ENCODE data around the gene TMEM134. TPM values are rescaled to one million over a fixed set of nuclear protein-coding genes. Genes with fewer than 3 reads are reported as not detected.

Gene TMEM134
- total and polyA plus RNA-seq, 10 of the 15 experiments (the other 5 are each of a cell fraction or from before 2014, with no cell fraction given): 1.6 to 93.8 (median 27.8) TPM

DNA sequence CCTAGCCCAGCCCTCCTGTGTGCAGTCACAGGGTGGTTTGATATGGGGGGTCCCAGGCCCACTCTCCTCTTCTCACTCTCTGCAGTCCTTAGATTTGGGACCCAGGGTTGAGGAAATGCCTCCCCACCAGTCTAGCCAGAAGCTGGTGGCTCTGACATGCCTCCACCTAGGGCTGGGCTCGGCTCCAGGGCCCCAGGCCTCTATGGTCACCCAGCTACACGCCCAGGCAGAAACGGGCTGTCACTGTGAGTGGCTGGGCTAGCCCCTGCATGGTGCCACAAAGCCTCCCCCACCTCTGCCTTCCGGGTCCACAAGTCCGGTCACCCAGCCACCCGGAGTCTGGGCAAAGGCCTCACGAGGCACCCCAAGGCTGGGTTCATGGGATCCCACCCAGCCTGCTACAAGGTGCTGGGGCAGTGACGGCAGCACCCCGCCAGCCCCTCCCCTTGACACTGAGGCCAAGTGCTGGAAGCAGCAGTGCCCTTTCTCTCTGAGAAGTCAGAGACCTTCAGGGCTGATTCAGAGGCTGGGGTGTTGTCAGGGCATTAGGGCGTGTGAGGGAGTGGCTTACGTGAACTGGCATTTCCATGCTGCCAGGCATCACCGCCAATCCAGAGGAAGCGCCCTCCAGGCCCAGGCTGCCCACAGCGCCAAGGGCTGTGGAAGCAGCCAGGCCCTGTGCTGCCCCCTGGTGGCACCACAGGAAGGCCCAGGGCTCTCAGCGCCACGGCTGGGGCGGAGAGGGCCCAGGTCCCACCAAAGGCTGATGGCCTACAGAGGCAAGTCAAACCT is 36.8 kb upstream of the TMEM134 start (continued):
- TF ChIP-seq, protein P1, sequence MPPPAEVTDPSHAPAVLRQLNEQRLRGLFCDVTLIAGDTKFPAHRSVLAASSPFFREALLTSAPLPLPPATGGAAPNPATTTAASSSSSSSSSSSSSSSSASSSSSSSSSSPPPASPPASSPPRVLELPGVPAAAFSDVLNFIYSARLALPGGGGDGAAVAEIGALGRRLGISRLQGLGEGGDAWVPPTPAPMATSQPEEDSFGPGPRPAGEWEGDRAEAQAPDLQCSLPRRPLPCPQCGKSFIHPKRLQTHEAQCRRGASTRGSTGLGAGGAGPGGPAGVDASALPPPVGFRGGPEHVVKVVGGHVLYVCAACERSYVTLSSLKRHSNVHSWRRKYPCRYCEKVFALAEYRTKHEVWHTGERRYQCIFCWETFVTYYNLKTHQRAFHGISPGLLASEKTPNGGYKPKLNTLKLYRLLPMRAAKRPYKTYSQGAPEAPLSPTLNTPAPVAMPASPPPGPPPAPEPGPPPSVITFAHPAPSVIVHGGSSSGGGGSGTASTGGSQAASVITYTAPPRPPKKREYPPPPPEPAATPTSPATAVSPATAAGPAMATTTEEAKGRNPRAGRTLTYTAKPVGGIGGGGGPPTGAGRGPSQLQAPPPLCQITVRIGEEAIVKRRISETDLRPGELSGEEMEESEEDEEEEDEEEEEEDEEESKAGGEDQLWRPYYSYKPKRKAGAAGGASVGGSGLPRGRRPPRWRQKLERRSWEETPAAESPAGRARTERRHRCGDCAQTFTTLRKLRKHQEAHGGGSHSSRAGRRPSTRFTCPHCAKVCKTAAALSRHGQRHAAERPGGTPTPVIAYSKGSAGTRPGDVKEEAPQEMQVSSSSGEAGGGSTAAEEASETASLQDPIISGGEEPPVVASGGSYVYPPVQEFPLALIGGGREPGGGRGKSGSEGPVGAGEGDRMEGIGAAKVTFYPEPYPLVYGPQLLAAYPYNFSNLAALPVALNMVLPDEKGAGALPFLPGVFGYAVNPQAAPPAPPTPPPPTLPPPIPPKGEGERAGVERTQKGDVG (CRISPR knock-in tag; IDR thresholded peaks at IDR 0.05): no peak
- TF ChIP-seq, protein P2, sequence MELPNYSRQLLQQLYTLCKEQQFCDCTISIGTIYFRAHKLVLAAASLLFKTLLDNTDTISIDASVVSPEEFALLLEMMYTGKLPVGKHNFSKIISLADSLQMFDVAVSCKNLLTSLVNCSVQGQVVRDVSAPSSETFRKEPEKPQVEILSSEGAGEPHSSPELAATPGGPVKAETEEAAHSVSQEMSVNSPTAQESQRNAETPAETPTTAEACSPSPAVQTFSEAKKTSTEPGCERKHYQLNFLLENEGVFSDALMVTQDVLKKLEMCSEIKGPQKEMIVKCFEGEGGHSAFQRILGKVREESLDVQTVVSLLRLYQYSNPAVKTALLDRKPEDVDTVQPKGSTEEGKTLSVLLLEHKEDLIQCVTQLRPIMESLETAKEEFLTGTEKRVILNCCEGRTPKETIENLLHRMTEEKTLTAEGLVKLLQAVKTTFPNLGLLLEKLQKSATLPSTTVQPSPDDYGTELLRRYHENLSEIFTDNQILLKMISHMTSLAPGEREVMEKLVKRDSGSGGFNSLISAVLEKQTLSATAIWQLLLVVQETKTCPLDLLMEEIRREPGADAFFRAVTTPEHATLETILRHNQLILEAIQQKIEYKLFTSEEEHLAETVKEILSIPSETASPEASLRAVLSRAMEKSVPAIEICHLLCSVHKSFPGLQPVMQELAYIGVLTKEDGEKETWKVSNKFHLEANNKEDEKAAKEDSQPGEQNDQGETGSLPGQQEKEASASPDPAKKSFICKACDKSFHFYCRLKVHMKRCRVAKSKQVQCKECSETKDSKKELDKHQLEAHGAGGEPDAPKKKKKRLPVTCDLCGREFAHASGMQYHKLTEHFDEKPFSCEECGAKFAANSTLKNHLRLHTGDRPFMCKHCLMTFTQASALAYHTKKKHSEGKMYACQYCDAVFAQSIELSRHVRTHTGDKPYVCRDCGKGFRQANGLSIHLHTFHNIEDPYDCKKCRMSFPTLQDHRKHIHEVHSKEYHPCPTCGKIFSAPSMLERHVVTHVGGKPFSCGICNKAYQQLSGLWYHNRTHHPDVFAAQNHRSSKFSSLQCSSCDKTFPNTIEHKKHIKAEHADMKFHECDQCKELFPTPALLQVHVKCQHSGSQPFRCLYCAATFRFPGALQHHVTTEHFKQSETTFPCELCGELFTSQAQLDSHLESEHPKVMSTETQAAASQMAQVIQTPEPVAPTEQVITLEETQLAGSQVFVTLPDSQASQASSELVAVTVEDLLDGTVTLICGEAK (IDR thresholded peaks at IDR 0.05; ENCODE audit: borderline replicate concordance): no peak
- TF ChIP-seq, protein P3, sequence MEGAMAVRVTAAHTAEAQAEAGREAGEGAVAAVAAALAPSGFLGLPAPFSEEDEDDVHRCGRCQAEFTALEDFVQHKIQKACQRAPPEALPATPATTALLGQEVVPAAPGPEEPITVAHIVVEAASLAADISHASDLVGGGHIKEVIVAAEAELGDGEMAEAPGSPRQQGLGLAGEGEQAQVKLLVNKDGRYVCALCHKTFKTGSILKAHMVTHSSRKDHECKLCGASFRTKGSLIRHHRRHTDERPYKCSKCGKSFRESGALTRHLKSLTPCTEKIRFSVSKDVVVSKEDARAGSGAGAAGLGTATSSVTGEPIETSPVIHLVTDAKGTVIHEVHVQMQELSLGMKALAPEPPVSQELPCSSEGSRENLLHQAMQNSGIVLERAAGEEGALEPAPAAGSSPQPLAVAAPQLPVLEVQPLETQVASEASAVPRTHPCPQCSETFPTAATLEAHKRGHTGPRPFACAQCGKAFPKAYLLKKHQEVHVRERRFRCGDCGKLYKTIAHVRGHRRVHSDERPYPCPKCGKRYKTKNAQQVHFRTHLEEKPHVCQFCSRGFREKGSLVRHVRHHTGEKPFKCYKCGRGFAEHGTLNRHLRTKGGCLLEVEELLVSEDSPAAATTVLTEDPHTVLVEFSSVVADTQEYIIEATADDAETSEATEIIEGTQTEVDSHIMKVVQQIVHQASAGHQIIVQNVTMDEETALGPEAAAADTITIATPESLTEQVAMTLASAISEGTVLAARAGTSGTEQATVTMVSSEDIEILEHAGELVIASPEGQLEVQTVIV (IDR thresholded peaks at IDR 0.05; ENCODE audit: borderline replicate concordance, partially characterized antibody): no peak
- TF ChIP-seq, protein P4, sequence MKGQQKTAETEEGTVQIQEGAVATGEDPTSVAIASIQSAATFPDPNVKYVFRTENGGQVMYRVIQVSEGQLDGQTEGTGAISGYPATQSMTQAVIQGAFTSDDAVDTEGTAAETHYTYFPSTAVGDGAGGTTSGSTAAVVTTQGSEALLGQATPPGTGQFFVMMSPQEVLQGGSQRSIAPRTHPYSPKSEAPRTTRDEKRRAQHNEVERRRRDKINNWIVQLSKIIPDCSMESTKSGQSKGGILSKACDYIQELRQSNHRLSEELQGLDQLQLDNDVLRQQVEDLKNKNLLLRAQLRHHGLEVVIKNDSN (IDR thresholded peaks at IDR 0.05; ENCODE audit: borderline replicate concordance, extremely low read length, insufficient read depth, low read depth, low read length): no peak
- peak; percentile 80 for TF ChIP-seq EED (IDR thresholded peaks at IDR 0.05; ENCODE audit: low read depth)
- no peak for TF ChIP-seq KAT2A (conservative IDR thresholded peaks at IDR 0.05; ENCODE audit: control insufficient read depth, low read depth, low read length)
- TF ChIP-seq, protein P5, sequence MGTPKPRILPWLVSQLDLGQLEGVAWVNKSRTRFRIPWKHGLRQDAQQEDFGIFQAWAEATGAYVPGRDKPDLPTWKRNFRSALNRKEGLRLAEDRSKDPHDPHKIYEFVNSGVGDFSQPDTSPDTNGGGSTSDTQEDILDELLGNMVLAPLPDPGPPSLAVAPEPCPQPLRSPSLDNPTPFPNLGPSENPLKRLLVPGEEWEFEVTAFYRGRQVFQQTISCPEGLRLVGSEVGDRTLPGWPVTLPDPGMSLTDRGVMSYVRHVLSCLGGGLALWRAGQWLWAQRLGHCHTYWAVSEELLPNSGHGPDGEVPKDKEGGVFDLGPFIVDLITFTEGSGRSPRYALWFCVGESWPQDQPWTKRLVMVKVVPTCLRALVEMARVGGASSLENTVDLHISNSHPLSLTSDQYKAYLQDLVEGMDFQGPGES (IDR thresholded peaks at IDR 0.05): no peak
- no peak for TF ChIP-seq YBX1 (IDR thresholded peaks at IDR 0.05)
- TF ChIP-seq IRF4 (IDR thresholded peaks at IDR 0.05; ENCODE audit: low read depth, low read length): no peak
- TF ChIP-seq TAF1 (IDR thresholded peaks at IDR 0.05; ENCODE audit: borderline replicate concordance, low read depth, low read length): no peak
- no peak for TF ChIP-seq MTA3 (IDR thresholded peaks at IDR 0.05; ENCODE audit: borderline replicate concordance, low read length)
- no peak for TF ChIP-seq NRF1 (conservative IDR thresholded peaks at IDR 0.05; ENCODE audit: low read depth, low read length)
- TF ChIP-seq SPI1 (IDR thresholded peaks at IDR 0.05; ENCODE audit: borderline replicate concordance, insufficient read depth, low read depth, low read length): no peak
- no peak for TF ChIP-seq NR2C2 (IDR thresholded peaks at IDR 0.05; ENCODE audit: borderline replicate concordance, control insufficient read depth, insufficient read length, low read depth)
- no peak for TF ChIP-seq TCF7 (IDR thresholded peaks at IDR 0.05; ENCODE audit: borderline replicate concordance)
- TF ChIP-seq JUND (IDR thresholded peaks at IDR 0.05; ENCODE audit: low read depth, low read length): no peak
- no peak for TF ChIP-seq FOXM1 (IDR thresholded peaks at IDR 0.05; ENCODE audit: low read depth, low read length)

All from GM12878 (cell line).